GM15510 (cell line): ENCODE measurements around the gene THADA.

ENCODE experiments used
- POLR2A ChIP-seq: IDR thresholded peaks from 3 replicates; pipeline ENCODE4 v1.6.1; 2011; ENCODE audit warnings: borderline replicate concordance; ENCODE audit not compliant: insufficient read length; ENCODE audit errors: extremely low read depth

The THADA gene

DNA sequence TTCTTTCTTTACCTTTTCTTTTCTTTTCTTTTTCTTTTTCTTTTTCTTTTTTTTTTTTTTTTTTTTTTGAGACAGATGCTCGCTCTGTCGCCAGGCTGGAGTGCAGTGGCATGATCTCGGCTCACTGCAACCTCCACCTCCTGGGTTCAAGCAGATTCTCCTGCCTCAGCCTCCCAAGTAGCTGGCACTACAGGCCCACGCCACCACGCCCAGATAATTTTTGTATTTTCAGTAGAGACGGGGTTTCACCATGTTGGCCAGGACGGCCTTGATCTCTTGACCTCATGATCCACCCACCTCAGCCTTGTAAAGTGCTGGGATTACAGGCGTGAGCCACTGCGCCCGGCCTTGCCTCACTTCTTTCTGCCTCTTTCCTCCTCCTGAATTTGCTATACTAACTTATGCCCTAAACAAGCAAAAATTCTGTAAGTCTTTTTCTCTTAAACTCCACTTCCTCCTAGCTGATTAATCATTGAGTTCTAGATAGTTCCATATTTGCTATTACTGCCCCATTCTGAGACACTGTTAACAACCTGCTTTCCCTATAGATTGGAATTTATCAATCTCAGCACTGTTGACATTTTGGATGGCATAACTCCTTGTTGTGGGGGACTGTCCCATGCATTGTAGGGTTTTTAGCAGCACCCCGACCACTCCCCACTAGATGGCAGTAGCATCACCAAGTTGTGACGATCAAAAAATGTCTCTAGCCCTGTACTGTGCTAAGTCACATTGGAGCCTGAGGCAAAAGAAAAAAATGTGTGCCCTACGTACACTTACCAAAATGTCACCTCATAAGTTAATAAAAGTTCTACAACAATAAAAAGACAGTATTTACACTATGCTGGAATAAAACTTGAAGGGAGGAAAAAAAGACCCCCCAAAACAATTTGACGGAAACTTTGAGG is 16.4 kb upstream of the THADA start:
- TF ChIP-seq POLR2A = no peak

GRCh38 chr2:43610361-43610760 is 14.5 kb upstream of the THADA start:
- no peak for TF ChIP-seq POLR2A

GRCh38 chr2:43609290-43609918 is 13.6 kb upstream of the THADA start:
- no peak for TF ChIP-seq POLR2A

DNA sequence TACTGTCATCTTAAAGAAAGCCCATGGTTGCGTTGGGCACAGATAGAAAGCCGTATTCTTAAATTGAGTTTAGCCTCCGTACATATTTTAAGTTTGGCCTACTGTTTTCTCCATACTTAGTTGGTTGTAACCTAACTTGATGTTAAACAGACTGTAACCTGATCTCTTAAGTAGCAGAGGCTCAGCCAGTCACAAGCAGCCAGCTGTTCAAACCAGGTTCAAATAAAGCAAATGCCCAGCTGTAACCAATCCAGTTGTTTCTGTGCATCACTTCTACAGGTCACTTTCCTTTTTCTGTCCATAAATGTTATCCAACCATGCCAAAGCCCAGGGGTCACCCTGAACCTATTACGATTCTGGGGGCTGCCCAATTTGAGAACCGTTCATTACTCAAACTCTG is 10.0 kb upstream of the THADA start:
- no peak for TF ChIP-seq POLR2A

- no peak for TF ChIP-seq POLR2A
These were observed 9.3 kb upstream of the THADA start for GRCh38 chr2:43605079-43605655.

DNA sequence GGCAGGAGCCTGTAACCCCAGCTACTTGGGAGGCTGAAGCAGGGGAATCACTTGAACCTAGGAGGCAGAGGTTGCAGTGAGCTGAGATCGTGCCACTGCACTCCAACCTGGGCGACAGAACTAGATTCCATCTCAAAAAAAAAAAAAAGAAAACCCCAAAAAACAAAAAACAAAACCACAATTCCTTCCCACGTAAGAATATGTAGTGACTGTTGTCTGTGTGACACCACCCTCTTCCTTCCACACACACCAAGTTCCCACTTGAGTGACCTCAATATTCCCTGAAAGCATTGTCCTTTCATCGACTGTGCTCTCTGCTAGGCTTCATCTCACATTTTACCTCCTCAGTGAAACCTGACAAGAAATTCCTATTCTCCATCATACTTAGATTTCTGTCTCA is 8.8 kb upstream of the THADA start:
- TF ChIP-seq POLR2A = no peak

- no peak for TF ChIP-seq POLR2A
These were observed 963 bp downstream of the THADA start for GRCh38 chr2:43594875-43595274.

DNA sequence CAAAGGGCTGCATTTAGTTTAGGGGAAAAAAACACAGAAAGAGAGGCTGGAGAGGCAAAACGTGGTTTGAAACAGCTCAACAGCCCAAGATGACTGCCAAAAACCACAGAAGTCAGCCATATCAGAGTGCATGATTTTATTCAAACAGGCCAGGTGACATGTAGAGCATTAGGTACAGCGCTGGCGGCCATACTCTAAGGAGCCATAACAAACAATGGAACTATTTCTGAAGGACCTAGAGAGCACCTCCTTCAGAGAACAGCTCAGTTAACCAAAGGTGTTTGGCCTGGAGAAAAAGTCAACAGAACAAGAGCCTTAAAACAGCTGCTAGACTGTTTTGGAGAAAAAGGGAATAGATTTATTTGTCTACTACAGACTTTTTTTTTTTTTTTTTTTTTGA is 2.6 kb downstream of the THADA start:
- TF ChIP-seq POLR2A = no peak

DNA sequence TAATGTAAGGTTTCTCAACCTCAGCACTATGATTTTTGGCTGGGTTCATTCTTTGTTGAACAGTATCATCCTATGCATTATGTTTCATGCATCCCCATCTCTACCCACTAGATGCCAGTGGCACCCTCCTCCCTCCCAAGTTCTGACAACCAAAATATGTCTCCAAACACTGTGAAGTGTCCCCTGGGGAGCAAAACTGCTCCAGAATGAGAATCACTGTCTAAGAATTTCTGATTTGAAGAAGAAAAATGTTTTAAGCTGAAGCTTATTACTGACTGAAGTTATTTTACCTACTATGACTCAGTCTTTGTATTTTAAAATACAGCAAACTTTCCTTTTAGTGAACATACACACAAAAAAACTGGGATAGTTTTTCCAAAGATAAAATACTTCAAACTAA is 3.4 kb downstream of the THADA start:
- no peak for TF ChIP-seq POLR2A

DNA sequence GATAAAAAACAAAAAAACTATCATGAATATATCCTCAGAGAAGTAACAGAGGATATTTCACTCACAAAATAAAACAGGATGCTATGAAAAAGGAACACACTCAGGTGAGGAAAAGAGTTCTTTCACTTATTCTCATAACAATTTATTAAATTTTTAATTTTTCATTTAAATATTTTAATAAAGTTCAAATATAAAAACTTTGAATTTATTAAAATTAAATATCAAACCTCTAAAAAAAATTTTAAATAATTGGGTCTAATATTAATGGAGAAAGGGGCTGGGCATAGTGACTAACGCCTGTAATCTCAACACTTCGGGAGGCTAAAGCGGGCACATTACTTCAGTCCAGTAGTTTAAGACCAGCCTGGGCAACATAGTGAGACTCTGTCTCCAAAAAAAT is 10.1 kb downstream of the THADA start:
- no peak for TF ChIP-seq POLR2A

DNA sequence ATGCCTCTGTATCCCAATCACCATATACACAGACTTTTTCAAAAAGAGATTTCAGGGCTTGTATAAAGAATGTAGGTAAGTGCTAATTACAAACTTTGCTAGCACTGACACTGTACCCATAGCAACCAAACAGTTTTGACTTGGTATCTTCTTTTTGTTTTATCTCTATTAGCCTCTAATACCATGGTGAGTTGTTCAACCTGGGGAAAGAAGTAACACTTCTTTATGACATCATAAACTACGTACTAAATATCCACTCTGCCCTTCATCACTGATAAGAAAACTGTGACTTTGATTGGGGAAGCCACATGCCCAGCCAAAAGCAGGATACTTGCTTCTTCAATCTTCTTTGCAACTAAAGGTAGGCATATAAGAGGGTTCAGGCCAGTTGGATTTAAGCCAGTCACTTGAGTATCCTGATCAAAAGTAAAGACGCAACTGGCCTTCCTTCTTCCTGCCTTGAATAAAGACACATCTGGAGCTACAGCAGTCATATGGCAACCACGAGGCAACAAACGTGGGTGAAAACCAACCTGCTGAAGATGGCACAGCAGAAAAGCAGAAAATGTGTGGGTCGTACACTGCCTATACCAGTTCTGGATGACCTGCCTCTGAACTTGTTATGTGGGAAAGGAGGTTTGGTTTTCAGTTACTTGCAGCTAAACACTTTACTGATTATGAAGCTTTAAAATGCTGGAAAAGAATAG is 16.4 kb downstream of the THADA start:
- no peak for TF ChIP-seq POLR2A

GRCh38 chr2:43576981-43577892 is 18.6 kb downstream of the THADA start:
- no peak for TF ChIP-seq POLR2A

GRCh38 chr2:43572244-43572643 is 23.6 kb downstream of the THADA start:
- no peak for TF ChIP-seq POLR2A

DNA sequence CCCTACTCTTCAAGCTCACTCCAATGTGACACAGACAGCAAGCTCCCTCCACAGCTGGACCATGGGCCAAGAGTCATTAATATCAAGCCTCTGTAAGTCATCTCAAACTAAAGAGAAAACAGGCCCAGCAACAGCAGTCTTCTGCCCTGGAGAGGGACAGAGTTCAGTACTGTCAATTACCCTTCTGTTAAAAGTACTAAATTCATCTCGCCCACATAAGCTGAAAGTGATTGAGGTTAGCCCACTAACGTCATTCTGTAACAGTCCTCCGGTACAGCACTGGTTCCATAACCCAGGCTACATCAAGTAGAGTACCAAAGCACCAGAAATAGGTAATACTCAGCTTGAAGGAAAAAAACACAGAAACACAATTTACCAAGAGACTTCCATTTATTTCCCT is 25.9 kb downstream of the THADA start:
- no peak for TF ChIP-seq POLR2A
